LNCaP clone FGC (cell line): ENCODE data around the gene KCTD17.

ENCODE experiments used
- DNase-seq: peaks from one replicate; pipeline ENCODE4 v3.0.0-alpha.2; 2011; ENCODE audit warnings: low read depth
- H3K4me3 ChIP-seq: 2 replicates; pipeline ENCODE4 v1.5.1; 2011; ENCODE audit warnings: mild to moderate bottlenecking, low read depth, low read length, control low read depth
- TF ChIP-seq, protein P1 (sequence below): IDR thresholded peaks from 2 replicates; pipeline ENCODE4 v1.5.1; 2012; ENCODE audit warnings: mild to moderate bottlenecking; ENCODE audit not compliant: control insufficient read depth, insufficient read depth; ENCODE audit errors: extremely low read depth

KCTD17 gene

DNA sequence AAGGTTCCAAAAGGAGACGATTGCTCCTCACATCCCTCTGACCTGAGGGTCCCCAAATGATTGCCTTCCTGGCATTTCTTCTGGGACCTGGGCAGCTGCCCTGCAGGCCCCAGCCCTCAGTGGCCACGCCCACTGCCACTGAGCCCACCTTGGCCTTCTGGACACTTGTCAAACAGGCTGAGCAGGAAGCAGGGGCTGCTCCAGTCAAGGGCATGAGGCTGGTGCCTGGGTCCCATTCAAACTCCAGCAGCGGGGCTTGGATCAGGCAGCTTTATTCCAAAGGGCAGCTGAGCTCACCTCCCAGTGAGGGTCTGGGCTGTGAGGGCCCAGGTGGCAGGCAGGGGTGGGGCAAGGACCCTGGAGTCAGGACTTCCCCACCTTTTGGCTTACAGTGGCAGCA is 13.6 kb downstream of the KCTD17 start:
- DNase-seq = no peak
- no peak overlapping the region for H3K4me3 ChIP-seq
- TF ChIP-seq, protein P1, sequence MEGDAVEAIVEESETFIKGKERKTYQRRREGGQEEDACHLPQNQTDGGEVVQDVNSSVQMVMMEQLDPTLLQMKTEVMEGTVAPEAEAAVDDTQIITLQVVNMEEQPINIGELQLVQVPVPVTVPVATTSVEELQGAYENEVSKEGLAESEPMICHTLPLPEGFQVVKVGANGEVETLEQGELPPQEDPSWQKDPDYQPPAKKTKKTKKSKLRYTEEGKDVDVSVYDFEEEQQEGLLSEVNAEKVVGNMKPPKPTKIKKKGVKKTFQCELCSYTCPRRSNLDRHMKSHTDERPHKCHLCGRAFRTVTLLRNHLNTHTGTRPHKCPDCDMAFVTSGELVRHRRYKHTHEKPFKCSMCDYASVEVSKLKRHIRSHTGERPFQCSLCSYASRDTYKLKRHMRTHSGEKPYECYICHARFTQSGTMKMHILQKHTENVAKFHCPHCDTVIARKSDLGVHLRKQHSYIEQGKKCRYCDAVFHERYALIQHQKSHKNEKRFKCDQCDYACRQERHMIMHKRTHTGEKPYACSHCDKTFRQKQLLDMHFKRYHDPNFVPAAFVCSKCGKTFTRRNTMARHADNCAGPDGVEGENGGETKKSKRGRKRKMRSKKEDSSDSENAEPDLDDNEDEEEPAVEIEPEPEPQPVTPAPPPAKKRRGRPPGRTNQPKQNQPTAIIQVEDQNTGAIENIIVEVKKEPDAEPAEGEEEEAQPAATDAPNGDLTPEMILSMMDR = no peak

DNA sequence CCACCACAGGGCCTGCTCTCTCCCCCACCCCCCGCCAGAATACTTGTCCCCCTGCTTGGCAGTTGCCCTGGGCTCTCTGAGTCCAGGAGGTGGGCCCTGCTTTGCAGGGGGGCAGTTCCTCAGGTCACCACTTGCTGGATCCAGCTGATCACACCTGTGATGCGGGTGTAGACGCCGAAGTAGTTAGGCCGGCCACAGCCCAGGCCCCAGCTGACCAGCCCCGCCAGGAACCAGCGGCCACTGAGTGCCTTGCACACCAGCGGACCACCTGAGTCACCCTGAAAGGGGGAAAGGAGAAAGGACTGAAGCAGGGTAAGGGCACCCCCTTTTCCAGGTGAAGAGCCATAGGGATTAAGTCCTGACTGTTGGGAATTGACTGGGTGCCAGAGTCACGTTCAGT is 14.4 kb downstream of the KCTD17 start:
- no peak for DNase-seq
- no peak overlapping the region for H3K4me3 ChIP-seq
- TF ChIP-seq, protein P1 = no peak

DNA sequence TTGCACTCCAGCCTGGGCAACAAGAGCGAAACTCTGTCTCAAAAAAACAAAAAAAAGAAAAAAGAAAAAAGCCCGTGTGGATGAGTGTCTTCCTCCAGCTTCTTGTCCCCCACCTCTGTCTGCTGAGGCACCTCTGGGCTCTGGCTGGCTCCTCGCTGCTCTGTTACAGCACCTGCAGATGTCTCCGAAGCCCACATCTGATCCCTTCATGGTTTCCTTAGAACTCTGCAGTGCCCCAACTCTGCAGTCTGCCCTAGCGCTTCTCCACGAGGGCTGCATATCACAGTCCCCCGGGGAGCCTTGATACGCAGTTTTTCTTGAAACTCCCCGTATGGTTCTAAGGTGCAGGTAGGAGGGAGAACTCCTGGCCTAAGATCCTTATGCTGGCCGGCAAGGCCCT is 15.9 kb downstream of the KCTD17 start:
- no peak overlapping the region for H3K4me3 ChIP-seq
- no peak for DNase-seq
- TF ChIP-seq, protein P1 = no peak

DNA sequence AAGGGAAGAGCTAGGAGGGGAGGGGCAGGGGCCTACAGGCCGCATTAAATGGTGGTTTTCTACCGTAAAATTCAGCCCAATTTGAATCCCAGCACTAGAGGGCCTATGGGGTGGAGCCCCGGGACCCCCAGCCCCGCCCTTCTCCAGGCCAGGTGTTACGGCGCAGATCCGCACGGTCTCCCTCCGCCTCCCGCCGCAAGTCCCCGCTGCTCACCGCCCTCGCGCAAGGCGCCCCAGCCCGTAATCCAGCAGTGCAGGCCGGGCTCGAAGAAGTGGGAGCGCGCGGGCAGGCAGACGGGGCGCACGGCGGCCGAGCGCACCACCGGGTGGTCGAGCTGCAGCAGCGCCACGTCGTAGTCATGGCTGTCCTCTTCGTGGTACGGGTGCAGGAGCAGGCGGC is 17.3 kb downstream of the KCTD17 start:
- no peak for DNase-seq
- no peak overlapping the region for H3K4me3 ChIP-seq

DNA sequence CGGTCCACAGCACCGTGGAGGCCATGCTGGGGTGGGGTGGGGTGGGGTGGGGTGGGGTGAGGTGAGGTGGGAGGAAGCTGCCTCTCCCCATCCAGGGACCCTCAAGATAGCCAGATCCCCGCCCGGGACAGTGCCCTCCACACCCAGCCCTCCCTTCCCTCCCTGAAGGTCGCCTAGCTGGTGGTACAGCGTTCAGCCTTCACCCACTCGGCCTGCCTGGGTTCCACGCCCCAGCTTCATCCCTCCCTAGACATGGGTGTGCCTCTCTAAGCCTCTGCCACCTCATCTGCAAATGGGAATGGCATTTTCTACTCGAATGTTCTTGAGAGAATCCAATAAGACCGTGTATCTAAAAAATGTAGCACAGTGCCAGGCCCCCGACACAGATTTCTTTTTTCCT is 17.8 kb downstream of the KCTD17 start:
- DNase-seq = no peak
- TF ChIP-seq, protein P1 = no peak
- H3K4me3 ChIP-seq = no peak overlapping the region

More for the DNA sequence above, 17.3 kb downstream of the KCTD17 start:
- TF ChIP-seq, protein P1 = no peak

DNA sequence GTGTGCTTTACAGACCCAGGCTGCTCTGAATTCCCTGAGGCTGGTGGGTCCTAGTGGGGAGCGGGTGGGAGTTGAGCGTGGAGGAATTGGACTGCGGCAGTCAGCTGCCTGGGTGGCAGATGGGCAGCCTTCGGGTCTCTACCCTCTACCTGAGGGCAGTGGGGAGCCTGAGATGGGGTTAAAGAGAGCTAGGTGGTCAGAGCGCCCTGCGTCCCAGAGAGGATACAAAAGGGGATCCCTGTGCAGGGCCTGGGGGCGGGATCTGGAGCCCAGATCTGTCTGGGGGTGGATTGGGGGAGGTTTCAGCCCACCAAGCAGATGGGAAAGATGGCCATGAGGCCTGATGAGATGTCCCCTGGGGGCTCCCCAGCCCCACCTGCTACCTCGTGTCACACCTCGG is 18.2 kb downstream of the KCTD17 start:
- no peak for DNase-seq
- no peak overlapping the region for H3K4me3 ChIP-seq
- TF ChIP-seq, protein P1 = no peak

DNA sequence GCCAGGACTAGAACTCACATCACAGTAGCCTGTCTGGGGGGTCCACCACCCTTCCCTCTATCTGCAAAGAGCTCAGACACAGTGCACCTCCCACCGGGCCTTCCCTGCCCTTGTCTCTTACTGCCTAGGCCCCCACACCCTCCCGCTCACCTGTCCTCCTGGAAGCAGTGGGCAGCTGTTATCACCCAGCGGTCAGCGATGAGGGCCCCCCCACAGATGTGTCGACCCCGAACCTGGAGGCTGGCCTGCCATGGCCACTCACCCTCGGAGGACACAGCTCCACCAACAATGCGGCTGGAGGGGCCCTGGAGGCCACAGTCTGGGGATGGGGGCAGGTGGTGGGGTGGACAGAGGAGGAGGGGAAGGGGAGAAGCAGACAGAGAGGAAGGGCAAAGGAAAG is 18.8 kb downstream of the KCTD17 start:
- TF ChIP-seq, protein P1 = no peak
- DNase-seq = no peak
- no peak overlapping the region for H3K4me3 ChIP-seq
